Measurements from ENCODE around the gene ZG16B.

- TF ChIP-seq POLR2A (IDR thresholded peaks at IDR 0.05; ENCODE audit: low read depth, low read length) (no peak), POLR2AphosphoS5 (IDR thresholded peaks at IDR 0.05; ENCODE audit: low read depth, low read length) (no peak), PAX5 (IDR thresholded peaks at IDR 0.05; ENCODE audit: insufficient read depth, low read length, severe bottlenecking) (no peak), TAF1 (IDR thresholded peaks at IDR 0.05; ENCODE audit: low read depth, low read length) (no peak), POU2F2 (IDR thresholded peaks at IDR 0.05; ENCODE audit: low read depth, low read length) (no peak)
These were observed 35.5 kb downstream of the ZG16B start for GRCh38 chr16:2865651-2866050.

All from GM12891 (cell line).